ENCODE results near the gene SNX25.
A peak's percentile ranks its signal among the peaks of the same experiment; 100 is the strongest.
"Not testable (repeated sequence)": the region's sequence is repeated elsewhere in the genome, so short reads cannot be mapped to it uniquely, and the experiment has no call there.

SNX25 gene

DNA sequence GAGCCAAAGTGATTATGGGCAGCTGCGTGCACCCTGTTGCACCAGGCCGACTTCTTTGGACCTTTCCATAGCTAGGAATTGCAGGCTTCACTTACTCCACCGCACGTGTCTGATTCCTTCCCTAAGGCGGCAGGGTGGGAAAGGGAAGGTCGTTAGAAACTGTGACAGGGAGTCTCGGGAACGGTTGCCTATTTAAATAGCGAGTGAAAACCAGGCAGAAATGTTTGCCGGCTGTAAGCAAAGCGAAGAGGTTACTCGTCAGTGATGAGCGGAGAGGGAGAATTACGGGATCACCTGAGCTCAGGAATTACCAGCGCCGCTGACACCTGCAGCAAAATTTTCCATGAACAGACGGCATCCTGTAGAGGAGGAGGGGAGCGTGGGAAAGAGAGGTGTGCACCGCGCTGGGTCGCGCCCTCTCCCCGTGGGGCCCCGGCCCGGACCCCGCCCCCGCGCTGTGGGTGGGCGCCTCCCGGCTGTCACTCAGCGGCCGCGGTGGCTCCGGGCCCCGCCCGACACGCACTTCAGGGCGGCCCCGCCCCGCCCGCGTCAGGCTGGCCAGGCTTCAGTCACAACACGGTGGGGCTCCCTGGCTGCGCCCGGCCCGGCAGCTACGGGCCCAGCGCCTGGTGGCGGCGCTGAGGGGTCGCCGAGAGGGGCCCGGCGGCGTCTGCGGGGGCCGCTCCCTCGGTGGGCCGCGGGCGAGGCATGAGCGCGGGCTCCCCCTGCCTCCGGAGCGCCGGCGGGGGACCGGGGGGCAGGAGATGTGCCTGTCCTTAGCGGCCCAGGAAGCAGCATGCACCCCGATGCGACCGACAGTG is at the start of gene SNX25:
SNX25 (plus strand) TSS at position 568 of the 821 bp plus-strand sequence; CDS start at position 797, 229 bp downstream.
- peak; percentile 78 for DNase-seq (ENCODE audit: low read depth)

DNA sequence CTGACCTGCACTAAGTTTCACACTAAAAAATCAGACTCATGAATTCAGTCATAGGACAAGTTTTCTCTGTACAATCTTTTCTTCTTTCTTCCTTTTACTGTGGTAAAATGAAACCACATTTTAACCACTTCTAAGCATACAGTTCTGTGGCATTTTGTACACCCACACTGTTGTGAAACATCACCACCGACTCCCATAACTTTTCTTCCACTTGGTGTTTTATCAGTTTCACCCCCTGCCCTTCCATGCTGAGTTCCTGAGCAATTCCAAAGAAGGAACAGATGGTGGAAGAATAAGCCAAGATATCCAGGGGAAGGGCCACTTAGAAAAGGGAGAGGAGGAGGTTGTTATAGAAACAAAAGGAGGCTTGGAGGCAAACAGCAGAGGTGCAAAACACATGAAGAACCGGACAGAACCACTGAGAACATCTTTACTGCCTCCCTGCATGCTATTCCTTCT is 43.8 kb upstream of the SNX25 start:
- DNase-seq (ENCODE audit: low read depth): no peak

DNA sequence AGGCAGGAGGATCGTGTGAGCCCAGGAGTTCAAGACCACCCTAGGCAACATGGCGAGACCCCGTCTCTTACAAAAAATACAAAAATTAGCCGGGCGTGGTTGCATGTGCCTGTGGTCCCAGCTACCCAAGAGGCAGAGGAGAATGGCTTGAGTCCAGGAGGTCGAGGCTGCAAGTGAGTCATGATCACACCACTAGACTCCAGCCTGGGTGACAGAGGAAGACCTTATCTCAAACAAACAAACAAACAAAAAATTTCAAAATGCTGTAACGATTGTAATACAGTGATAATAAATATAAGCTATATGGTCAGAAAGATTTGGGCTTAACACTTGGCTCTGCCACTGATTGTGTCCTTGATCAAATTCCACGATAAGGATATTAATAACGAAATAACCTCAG is 42.2 kb upstream of the SNX25 start:
- no peak for DNase-seq (ENCODE audit: low read depth)

DNA sequence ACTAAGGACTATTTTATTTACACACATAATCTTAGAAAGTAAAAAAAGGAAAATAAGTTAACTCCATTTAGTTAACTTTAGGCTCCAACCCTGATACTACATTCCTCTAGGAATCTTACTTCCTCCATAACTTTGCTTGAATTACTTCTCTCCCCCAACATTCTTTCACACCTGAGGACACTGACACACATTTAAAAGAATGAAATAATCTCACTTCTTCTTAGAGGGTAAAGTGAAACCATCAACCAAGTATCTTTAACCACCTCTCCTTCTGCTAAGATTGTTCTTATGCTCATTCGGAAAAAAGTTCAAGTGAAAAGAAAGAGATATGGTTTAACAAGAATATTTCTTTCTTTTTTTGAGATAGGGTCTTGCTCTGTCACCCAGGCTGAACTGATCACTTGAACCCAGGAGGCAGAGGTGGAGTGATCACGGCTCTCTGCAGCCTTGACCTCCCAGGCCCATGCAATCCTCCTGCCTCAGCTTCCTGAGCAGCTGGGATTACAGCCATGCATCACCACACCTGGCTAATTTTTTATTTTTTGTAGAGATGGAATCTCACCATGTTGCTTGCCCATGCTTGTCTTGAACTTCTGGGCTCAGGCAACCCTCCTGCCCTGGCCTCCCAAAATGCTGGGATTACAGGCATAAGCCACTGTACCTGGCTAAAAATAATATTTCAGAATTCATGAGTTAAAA is 37.9 kb upstream of the SNX25 start:
- DNase-seq (ENCODE audit: low read depth): no peak

DNA sequence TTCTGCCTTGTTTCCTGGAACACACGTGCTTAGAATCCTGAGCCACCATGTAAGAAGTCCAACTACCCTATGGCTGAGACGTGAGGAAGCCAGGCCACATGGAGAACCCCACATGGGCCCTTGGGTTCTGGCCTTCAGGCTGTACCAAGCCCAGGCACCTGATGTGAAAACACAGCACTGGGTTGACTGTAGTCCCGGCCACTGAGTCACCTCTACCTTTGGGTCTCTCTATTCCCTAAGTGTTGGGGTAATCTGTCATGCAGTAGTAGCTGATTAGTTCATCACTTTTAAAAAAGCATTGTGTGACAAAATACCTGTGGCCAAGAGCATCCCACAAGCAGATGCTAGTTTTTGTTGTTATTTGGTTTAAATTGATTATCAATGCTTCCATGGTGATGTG is 29.9 kb upstream of the SNX25 start:
- no peak for DNase-seq (ENCODE audit: low read depth)

DNA sequence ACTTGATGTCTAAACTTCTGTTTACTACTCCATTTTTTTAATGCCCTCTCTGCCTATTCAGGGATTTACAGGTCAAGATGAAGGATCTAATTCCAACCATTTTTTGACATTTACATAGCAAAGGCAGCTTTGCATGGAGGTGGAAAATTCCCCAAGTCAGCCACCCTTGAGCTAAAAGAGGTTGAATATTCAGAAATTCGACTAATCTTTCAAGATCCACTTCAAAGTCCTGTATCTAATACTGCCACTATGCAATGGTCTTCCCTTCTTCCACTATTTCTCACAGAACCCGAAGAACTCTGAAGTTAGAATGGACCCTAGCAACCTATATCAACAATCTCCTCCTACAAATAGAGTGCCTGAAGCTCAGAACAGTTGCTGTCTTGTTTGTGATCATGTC is 27.2 kb upstream of the SNX25 start:
- no peak for DNase-seq (ENCODE audit: low read depth)

DNA sequence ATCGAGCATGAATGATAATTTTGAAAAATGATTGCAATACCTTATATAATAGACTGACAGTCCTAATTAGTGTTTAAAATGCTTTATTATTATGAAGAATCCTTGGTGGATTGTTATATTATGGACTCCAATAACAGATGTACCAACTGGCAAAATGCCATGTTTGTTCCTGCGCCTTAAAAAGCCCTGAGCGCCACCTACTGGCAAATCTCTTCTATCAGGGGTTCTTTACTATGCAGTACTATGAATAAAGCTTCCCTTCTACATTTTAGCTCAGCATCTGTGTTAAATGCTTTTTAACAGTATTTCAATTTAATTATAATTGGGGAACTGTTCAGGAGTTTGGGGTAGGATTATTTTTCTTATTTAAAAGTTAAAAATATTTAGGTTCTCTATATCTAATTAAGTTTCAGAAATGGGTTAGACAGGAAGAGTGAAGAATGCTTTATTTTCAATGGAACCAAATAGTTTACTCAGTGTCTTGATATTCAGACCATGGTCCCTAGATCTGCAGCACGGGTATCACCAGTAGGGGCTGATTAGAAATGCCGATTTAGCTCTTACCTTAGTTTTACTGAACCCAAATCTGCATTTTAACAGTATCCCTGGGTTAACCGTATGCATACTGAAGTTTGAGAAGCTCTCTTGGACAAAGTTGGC is 25.6 kb upstream of the SNX25 start:
- peak; percentile 52 for DNase-seq (ENCODE audit: low read depth)

DNA sequence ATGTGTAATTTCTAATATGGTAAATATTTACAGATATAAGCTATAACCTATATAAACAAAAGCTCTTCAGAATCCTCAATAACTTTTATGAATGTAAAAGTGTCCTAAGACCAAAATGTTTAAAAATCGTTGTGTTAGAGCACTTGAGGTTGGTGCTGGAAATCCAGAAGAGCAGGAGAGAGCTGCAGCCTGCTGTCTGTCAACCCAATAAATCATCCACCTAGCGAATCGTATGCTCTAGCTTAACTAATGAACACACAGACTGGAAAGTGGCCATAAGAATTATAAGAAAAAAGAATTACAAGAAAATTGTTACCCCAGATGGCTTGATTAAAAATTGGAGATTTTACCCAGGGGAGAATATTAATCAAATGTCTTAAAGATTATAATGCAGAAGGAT is 22.6 kb upstream of the SNX25 start:
- no peak for DNase-seq (ENCODE audit: low read depth)

DNA sequence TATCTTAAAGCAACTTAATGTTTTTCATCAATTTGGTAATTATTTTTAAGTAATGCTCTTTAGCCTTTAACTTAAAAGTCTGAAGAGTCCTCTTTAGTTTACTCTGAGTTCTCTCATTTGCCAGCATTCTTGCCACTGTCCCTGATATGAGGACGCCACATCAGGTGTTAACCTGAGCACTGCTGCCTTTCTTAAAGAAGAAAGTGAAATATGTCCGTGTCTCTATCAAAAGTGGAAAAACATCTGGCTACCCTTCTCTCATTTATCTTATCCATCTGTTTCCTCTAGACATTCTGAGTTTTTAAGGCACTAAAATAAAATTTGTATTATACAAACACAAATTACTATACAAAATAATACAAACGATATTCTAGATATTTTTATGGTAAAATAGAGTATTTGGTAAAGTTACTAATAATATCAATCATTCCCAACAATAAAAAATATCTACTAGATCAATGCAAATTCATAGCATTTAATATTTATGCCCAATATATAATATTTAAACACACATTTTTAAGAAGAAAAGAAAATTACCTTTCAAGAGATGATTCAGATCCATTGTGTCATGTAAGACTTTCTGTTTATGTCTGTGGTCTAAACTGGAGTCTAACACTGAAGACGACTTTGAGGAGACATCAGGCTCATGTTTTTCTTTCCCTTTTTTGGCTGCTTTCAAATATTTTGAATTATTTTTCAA is 19.6 kb upstream of the SNX25 start:
- no peak for DNase-seq (ENCODE audit: low read depth)

DNA sequence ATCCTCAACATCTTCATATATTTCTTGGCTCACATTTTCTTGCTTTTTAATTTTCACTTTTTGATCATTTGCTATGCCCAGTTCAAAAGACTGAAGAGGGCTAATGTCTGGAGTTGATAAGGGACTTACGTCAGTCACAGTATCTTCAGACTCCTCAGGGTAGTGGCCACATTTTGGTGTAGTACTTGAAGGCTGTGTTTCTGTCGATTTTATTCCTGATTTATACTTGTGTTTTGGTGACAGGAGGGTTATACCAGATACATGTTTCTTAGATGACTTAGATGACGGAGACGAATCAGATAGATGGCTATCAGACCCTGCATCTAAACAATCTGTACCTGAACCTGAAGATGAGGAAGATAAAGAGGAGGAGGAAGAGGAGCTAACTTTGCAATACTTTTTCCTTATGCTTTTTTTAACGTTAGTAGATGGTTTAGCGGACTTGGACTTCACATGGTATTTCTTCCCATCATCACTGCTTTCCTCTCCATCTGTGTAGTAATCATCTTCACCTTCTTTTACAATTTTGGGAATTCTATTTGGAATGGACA is 19.0 kb upstream of the SNX25 start:
- no peak for DNase-seq (ENCODE audit: low read depth)

DNA sequence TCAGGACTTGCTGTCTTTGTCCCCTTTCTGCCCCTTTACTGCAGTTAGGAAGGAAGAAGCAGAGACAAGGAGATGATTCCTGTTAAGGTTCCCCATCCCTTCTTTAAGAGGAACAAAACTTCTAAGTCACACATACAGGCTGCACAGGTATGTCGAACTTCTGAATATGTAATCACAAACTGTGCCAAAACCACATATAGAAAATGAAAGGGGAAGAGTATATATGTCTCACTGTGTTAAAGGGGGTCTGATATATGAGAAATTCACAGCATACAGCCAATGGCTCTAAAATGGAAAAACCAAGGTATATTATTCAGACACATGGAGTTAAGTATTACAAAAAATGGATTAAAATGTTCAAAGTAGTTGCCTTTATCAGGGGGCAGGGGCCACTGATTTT is 17.3 kb upstream of the SNX25 start:
- no peak for DNase-seq (ENCODE audit: low read depth)

DNA sequence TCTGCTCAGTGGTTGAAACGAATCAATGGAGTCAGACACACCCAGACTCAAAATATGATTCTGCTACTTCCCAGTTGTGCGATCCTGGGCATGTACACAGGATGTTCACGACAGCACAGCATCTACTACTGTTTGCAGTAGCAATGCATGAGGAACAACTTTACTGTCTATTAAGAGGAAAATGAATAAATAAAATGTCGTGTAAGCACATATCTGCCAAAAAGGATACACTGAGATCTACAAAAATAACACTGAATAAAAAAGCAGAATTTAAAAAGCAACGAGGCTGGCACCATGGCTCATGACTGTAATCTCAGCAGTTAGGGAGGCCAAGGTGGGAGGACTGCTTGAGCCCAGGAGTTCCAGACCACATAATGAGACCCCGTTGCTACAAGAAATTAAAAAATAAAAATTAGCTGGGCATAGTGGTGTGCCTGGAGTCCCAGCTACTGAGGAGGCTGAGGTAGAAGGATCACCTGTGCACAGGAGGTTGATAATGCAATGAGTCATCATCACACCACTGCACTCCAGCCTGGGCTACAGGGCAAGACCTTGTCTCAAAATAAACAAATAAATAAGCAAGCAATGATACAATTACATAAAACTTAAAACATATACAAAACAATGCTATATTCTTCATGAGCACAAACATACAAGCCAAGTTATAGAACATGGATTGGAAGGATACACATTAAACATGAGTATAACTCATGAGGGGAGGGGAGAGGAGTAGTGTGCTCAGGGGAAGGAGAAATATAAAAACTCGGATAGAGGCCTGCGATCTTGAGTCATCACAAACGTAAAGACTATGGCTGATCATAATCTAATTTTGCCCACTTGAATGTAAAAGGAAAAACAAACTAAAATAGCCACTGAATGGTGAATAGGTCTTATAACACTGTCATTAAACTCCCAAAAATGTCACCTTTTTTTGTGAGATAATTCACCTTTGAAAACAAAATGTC is 14.2 kb upstream of the SNX25 start:
- no peak for DNase-seq (ENCODE audit: low read depth)

DNA sequence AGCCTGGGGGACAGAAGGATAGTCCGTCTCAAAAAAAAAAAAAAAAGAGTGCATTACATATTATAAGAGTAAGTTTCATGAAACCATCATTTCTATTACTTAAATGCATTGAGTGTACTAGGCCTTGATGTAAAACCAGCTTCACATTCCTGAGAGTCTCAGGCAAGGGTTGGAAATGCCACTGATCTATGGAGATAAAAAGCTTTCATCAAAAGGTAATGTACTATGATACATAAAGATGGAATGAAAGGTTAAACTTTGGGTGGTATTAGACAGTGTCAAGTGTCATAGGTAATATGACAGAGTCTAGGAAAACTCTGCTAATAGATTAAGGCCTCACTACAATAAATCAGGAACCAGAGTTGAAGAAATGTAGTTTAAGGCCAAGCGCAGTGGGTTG is 13.0 kb upstream of the SNX25 start:
- DNase-seq (ENCODE audit: low read depth): no peak

DNA sequence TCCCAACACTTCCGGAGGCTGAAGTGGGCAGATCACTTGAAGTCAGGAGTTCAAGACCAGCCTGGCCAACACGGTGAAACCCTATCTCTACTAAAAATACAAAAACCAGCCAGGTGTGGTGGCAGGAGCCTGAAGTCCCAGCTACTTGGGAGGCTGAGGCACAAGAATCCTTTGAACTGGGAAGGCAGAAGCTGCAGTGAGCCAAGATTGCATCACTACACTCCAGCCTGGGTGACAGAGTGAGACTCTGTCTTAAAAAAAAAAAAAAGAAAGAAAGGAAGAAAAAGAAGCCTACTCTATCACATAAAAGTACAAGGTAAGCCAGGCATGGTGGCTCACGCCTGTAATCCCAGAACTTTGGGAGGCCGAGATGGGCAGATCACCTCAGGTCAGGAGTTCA is 11.2 kb upstream of the SNX25 start:
- DNase-seq (ENCODE audit: low read depth): not testable (repeated sequence)

DNA sequence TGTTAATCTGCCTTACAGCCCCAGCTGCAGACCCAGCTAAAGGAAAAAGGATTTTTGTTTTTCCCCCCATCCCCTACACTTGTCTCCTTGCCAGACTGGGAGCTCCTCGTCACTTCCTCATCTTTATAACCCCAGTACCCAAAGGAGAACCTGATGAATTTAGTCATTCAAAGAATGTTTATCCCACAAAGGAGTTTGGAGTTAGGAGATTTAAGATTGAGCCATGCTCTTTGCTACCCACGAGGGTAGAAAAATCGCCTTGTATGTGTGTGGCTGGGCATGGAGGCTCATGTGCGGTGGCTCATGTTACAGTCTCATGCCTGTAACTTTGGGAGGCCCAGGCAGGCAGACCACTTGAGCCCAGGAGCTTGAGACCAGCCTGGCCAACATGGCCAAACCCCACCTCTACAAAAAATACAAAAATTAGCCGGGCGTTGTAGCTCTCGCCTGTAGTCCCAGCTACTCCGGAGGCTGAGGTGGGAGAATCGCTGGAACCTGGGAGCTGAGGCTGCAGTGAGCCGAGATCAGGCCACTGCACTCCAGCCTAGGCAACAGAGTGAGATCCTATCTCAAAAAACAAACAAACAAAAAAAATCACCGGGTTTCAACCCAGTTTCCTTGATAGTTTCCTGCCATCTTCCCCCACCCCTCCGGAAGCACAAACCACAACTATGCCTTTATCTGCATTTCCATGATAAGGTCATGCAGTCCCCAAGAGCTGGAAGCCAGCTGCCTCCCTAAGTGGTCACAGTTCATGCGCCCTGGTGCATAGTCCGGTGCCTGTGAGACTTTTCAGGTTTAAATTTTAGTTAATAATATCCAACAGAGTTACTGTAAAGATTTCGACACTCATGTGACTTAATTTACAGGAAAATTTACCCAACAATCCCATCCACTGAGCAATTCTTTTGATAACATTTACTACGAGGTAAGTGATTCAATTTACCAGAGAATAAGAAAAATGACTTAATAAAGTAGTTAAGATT is 7.1 kb upstream of the SNX25 start:
- no peak for DNase-seq (ENCODE audit: low read depth)

DNA sequence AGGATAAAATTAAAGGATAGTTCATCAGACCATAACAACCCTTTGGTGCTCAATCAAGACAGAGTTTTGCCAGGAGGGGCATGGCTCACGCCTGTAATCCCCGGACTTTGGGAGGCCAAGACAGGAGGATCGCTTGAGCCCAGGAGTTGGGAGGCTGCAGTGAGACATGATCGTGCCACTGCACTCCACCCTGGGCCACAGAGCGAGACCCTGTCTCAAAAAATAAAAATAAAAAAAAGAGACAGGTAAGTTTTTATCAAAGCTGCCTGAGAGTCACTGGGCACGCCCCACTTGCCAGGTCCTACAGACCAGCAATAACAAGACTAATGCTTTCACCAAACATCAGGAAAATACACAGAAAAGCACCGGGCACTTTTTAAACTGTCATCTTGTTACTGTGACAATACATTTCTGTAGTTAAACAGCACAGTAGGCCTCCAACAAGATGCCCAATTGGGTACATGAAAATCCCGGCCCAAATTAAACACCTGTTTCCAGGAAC is 6.4 kb upstream of the SNX25 start:
- no peak for DNase-seq (ENCODE audit: low read depth)

DNA sequence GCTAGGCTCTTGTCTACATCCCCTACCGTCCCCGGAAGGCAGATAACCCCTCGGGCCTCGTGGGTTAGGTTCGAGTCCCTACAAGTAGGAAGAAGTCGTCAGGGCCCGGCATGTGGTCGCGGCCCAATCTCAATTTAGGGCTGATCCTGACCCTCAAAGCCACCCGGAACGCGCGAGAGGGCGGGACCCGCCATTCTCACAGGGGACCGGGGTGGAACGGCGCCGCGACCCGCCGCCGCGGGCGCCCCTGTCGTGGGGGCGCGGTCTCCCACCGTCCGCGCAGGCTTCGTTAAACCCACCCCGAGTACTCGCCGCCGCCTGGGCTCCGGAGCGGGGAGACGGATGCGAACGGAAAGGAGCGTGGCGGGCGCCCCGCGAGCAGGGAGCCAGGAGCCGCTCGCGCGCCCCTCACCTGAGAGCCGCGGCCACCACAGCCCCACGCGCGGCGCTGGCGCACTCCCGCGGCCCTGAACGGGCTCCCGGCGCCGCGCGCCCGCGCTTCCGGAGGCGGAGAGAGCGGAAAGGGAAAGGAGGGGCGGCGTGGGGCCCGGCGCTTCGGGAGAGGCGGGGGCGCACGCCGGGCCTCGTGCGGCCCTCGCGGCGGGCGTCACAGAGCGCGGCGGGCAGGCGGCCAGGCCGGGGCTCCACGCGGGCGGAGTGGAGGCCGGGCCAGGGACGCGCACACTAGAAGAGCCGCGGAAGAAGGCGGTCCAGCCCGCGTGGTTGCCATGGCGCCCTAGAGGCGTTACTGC is 5.7 kb upstream of the SNX25 start, which contains the start of gene CFAP97:
CFAP97 (minus strand) TSS at position 515 of the 752 bp plus-strand sequence. CDS start 12,804 bp downstream, outside the sequence.
- DNase-seq (ENCODE audit: low read depth): peak; percentile 59

DNA sequence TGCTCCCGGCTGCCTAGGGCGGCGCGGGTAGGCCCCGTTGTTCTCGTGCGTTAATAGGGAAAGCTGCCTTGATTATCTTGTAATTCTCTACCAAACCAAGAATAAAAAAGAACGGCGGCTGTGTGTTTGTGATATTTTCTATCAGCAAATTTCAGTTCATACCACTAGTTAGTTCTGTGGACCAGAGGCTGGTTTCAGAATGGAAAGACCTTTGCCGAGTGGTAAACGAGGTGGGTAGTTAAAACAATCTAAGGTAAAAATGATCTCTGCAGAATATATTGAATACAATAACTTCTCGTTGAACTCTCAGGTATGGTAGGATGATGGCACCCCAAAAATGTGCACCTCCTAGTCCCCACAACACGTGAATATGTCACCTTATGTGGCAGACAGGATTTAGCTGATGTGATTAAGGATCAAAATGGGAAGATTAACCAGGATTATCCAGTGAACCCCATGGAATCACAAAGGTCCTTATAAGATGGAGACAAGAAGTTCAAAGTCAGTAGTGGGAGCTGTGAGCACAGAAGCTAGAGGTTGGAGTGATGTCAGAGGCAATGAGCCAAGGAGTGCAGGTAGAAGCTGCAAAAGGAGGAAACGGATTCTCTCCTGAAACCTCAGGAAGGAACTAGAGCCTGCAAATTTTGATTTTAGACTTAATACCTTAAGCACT is 5.0 kb upstream of the SNX25 start:
- no peak for DNase-seq (ENCODE audit: low read depth)

Data from stimulated activated CD8-positive, alpha-beta memory T cell treated with anti-CD3 and anti-CD28 coated beads, Interleukin-7, amount 100 ng/mL, for 24 hours (primary cell).